HepG2 (cell line): Measurements from ENCODE around the gene SEPTIN3.

ENCODE experiments used
- ATF1 ChIP-seq: IDR thresholded peaks from 2 replicates; pipeline ENCODE4 v1.6.1; 2016; ENCODE audit warnings: mild to moderate bottlenecking, control low read depth
- TBL1XR1 ChIP-seq: fragments of 150-350 bp; IDR thresholded peaks from 2 replicates; pipeline ENCODE4 v1.6.1; 2014; ENCODE audit warnings: borderline replicate concordance, low read length; ENCODE audit not compliant: partially characterized antibody
- ZKSCAN1 ChIP-seq: fragments of 150-350 bp; IDR thresholded peaks from 2 replicates; pipeline ENCODE4 v1.6.1; 2014; ENCODE audit warnings: low read length
- ZNF776 ChIP-seq: sonication (generic); formaldehyde crosslinking; IDR thresholded peaks from 2 replicates; pipeline ENCODE4 v1.4.0; 2020; ENCODE audit warnings: mild to moderate bottlenecking, missing genetic modification reagents
- TF ChIP-seq, protein P1 (sequence below), 2 experiments: sonication (generic) in 1 of 2; formaldehyde crosslinking in 1 of 2; IDR thresholded peaks; 2 replicates each; pipeline versions ENCODE4 v1.5.1 to v1.6.1; 2011 to 2020; ENCODE audit warnings: borderline replicate concordance in 1 of 2, low read depth in 1 of 2, low read length in 1 of 2, mild to moderate bottlenecking in 1 of 2, missing genetic modification reagents in 1 of 2, moderate library complexity in 1 of 2
- TF ChIP-seq, protein P2 (sequence below): sonication (generic); formaldehyde crosslinking; IDR thresholded peaks from 2 replicates; pipeline ENCODE4 v1.5.0; 2020; ENCODE audit warnings: mild to moderate bottlenecking, missing genetic modification reagents, moderate library complexity

DNA sequence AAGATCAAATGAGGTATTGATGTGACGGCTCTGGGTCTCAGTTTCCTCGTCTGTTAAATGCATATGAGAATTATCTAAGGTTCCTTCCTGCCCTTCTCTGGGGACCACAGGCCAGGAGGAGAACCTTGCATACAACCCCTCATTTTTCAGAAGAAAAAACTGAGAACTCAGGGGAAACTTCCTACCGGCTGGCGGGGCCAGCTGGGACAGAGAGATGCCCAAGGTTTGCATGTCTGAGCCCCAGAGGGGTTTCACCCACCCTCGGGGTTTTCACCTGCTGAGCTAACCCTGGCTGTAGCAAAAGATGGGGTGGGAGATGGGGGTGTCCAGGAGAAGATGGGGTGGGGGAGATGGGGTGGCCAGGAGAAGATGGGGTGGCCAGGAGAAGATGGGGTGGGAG is 46.9 kb upstream of the SEPTIN3 start:
- TF ChIP-seq, protein P1, sequence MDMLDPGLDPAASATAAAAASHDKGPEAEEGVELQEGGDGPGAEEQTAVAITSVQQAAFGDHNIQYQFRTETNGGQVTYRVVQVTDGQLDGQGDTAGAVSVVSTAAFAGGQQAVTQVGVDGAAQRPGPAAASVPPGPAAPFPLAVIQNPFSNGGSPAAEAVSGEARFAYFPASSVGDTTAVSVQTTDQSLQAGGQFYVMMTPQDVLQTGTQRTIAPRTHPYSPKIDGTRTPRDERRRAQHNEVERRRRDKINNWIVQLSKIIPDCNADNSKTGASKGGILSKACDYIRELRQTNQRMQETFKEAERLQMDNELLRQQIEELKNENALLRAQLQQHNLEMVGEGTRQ (IDR thresholded peaks at IDR 0.05; ENCODE audit: low read depth, low read length) = no peak
- TF ChIP-seq, protein P1 (CRISPR knock-in tag; IDR thresholded peaks at IDR 0.05; ENCODE audit: borderline replicate concordance) = no peak
- TF ChIP-seq ZNF776 (CRISPR knock-in tag) = no peak
- TF ChIP-seq, protein P2, sequence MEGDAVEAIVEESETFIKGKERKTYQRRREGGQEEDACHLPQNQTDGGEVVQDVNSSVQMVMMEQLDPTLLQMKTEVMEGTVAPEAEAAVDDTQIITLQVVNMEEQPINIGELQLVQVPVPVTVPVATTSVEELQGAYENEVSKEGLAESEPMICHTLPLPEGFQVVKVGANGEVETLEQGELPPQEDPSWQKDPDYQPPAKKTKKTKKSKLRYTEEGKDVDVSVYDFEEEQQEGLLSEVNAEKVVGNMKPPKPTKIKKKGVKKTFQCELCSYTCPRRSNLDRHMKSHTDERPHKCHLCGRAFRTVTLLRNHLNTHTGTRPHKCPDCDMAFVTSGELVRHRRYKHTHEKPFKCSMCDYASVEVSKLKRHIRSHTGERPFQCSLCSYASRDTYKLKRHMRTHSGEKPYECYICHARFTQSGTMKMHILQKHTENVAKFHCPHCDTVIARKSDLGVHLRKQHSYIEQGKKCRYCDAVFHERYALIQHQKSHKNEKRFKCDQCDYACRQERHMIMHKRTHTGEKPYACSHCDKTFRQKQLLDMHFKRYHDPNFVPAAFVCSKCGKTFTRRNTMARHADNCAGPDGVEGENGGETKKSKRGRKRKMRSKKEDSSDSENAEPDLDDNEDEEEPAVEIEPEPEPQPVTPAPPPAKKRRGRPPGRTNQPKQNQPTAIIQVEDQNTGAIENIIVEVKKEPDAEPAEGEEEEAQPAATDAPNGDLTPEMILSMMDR (CRISPR knock-in tag) = no peak
- TF ChIP-seq TBL1XR1 = no peak
- TF ChIP-seq ZKSCAN1 = no peak
- no peak for TF ChIP-seq ATF1 (CRISPR knock-in tag)
